ENCODE measurements around the gene PLCG2. TPM values are rescaled to one million over a fixed set of nuclear protein-coding genes. Genes with fewer than 3 reads are reported as not detected.
"Not testable (repeated sequence)": the region's sequence is repeated elsewhere in the genome, so short reads cannot be mapped to it uniquely, and the experiment has no call there.

The PLCG2 gene
- total and polyA plus RNA-seq, 7 donors, result 1.6 to 24.8 (median 3.6) TPM

- TF ChIP-seq POLR2AphosphoS5 (IDR thresholded peaks at IDR 0.05) (no peak), CTCF (IDR thresholded peaks at IDR 0.05) (peak; percentile 27 to 71 (median 45))
- H3K4me3 ChIP-seq, result no peak overlapping the region
- H3K27ac ChIP-seq, result no peak overlapping the region
- no peaks in the 10 kb centered on the region for H3K4me1 ChIP-seq
- no peaks in the 10 kb centered on the region for H3K9me3 ChIP-seq
- no peaks in the 10 kb centered on the region for H3K27me3 ChIP-seq
- no peak for DNase-seq
- 19 to 29% methylated on average over 6 of the region's 6 CpGs for WGBS, 2 donors
- no peaks in the 10 kb centered on the region for H3K36me3 ChIP-seq
- intact Hi-C loops (cut with DNase I), result no loop called here
Measured at GRCh38 chr16:81873843-81874752, 95.0 kb downstream of the PLCG2 start.

DNA sequence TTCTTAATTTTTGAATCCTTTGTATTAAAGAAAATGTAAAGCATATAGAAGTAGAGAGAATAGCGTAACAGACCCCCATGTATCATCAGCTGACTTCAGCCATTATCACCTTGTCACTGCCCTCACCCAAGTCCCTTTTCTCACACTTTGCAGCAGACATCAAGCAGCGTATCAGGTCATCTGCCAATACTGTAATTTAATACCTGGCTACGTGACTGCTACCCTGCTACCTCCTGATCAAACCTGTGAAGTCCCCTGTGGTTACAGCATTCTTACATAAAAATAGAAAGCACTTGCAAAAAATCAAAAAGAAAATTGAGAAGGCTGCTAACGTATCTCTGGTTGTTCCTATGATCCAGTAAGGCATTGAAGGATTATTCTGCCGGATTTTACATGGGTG lies 96.4 kb downstream of the PLCG2 start:
- 60 to 73% methylated on average over 5 of the region's 5 CpGs for WGBS, 2 donors
- H3K4me1 ChIP-seq, result no peaks in the 10 kb centered on the region
- H3K36me3 ChIP-seq, result no peaks in the 10 kb centered on the region
- intact Hi-C loops (cut with DNase I), result no loop called here
- TF ChIP-seq CTCF (IDR thresholded peaks at IDR 0.05), result no peak
- no peak for TF ChIP-seq POLR2AphosphoS5 (IDR thresholded peaks at IDR 0.05)
- TF ChIP-seq POLR2A (IDR thresholded peaks at IDR 0.05), result no peak
- TF ChIP-seq EP300 (IDR thresholded peaks at IDR 0.05), result no peak
- H3K27ac ChIP-seq, result no peak overlapping the region
- H3K9me3 ChIP-seq, result no peaks in the 10 kb centered on the region
- H3K27me3 ChIP-seq, result no peaks in the 10 kb centered on the region
- DNase-seq, result no peak
- no peak overlapping the region for H3K4me3 ChIP-seq

- H3K4me1 ChIP-seq, result no peaks in the 10 kb centered on the region
- no peaks in the 10 kb centered on the region for H3K36me3 ChIP-seq
- H3K27me3 ChIP-seq, result no peaks in the 10 kb centered on the region
- H3K9me3 ChIP-seq, result no peaks in the 10 kb centered on the region
- DNase-seq, result no peak
- intact Hi-C loops (cut with DNase I), result no loop called here
- TF ChIP-seq EP300 (IDR thresholded peaks at IDR 0.05) (no peak), POLR2A (IDR thresholded peaks at IDR 0.05) (no peak), CTCF (IDR thresholded peaks at IDR 0.05) (no peak), POLR2AphosphoS5 (IDR thresholded peaks at IDR 0.05) (no peak)
- no peak overlapping the region for H3K27ac ChIP-seq
- 73 to 88% methylated on average over 10 of the region's 10 CpGs for WGBS, 2 donors
- H3K4me3 ChIP-seq, result no peak overlapping the region
Measured at GRCh38 chr16:81876273-81876900, 97.3 kb downstream of the PLCG2 start.

DNA sequence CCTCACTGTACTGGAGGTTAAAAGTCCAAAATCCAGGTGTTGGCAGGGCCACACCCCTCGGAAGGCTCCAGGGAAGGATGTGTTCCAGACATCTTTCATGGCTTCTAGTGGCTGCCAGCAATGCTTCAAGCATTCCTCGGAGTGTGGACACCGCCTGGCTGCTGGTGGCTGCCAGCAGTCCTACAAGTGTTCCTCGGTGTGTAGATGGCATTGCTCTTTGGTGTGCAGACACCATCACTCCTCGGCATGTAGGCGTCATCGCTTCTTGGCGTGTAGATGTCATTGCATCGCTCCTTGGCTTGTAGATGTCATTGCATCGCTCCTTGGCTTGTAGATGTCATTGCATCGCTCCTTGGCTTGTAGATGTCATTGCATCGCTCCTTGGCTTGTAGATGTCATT lies 98.4 kb downstream of the PLCG2 start:
- H3K36me3 ChIP-seq; H3K9me3 ChIP-seq; H3K4me1 ChIP-seq; DNase-seq; H3K27me3 ChIP-seq; H3K4me3 ChIP-seq; H3K27ac ChIP-seq; intact Hi-C loops (cut with DNase I): not testable (repeated sequence)
- 87 to 96% methylated on average over 12 of the region's 12 CpGs for WGBS, 2 donors

- no peak for DNase-seq
- no peak for TF ChIP-seq POLR2A (IDR thresholded peaks at IDR 0.05)
- no peak for TF ChIP-seq EP300 (IDR thresholded peaks at IDR 0.05)
- TF ChIP-seq POLR2AphosphoS5 (IDR thresholded peaks at IDR 0.05), result no peak
- TF ChIP-seq CTCF (IDR thresholded peaks at IDR 0.05), result no peak
- no peaks in the 10 kb centered on the region for H3K27me3 ChIP-seq
- H3K9me3 ChIP-seq, result no peaks in the 10 kb centered on the region
- WGBS, 2 donors, result 85 to 90% methylated on average over 10 of the region's 10 CpGs
- no peak overlapping the region for H3K27ac ChIP-seq
- intact Hi-C loops (cut with DNase I), result no loop called here
- no peak overlapping the region for H3K4me3 ChIP-seq
- H3K4me1 ChIP-seq, result no peaks in the 10 kb centered on the region
- no peaks in the 10 kb centered on the region for H3K36me3 ChIP-seq
Measured at GRCh38 chr16:81878529-81878928, 99.4 kb downstream of the PLCG2 start.
